ENCODE data around the gene NTHL1.

- TF ChIP-seq CTCF (IDR thresholded peaks at IDR 0.05 in 8 of 11, conservative IDR thresholded peaks at IDR 0.05 in 3 of 11) (no peak), POLR2AphosphoS5 (IDR thresholded peaks at IDR 0.05) (no peak)
Measured at GRCh38 chr16:2064368-2064945, 16.8 kb upstream of the NTHL1 start.

Data from spleen (tissue), 7 donors.